ENCODE results near the gene TMEM161A. TPM values are rescaled to one million over a fixed set of nuclear protein-coding genes. Genes with fewer than 3 reads are reported as not detected.
"Not testable (repeated sequence)": the region's sequence is repeated elsewhere in the genome, so short reads cannot be mapped to it uniquely, and the experiment has no call there.

The TMEM161A gene
- polyA plus RNA-seq, 1 donor from 2014 or later: 19.5 TPM

DNA sequence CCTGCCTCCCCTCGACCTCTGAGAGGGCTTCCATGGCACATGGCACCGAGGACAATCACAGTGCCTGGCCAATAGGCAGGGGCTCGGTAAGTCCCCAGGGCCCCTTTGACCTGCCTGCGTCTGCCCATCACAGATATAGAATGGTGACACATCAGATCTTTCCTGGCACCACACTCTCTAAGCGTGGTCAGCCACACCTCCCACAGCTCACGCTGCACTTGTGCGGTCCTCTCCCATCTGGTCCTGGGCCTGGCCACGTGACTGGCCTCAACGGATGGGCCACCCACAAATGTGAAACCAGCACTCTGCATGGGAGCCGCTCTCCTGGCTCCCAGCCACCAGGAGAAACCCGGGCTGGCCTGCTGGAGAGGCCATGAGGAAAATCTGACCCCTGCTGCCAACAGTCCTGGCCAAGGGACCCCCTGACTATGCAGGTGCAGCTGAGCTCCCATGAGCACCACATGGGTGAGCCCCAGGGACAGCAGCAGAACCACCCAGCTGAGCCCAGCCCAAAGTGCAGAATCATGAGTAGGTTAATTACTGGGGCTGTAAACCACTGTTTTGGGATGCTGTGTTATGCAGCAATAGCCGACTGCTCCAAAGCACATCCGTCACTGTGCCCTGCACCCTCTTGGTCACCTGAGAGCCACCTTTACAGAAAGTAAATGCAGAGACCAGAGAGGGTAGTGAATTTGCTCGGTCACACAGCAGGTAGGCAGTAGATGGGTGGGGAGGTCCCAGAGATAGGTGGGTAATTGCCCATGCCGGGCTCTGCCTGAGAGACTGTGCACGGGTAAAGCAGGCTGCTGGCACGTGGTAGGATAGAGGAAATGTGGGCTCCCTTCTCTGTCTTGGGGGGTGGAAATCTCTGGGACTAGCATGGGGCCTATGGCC, 41.5 kb upstream of the TMEM161A start:
- Histone ChIP-seq H3K4me2 (ENCODE audit: low read length) (no peak overlapping the region), H4K20me1 (ENCODE audit: insufficient read depth) (no peaks in the 10 kb centered on the region)

DNA sequence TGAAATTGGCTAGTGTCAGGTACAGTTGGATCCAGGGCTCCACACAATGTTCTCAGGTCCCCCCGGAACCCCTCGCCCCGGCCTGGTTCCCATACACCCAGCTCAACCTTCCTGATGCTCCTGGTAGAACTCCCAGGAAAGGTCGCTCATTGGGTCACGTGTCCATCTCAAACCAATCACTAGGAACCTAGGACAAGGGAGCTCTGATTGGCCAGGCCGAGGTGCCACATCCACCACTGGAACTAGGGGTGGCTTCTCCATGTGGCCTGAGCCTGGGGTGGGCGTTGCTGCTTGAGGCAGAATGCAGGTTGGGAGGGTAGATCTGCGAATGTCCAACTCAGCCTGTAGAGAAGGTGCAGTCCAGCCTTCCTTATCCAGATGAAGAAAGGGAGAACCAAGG, 38.7 kb upstream of the TMEM161A start:
- H3K9me2 ChIP-seq (ENCODE audit: insufficient read depth, low read length): no peaks in the 10 kb centered on the region
- no peak overlapping the region for H3K27ac ChIP-seq (ENCODE audit: low read length)
- no peaks in the 10 kb centered on the region for H3K27me3 ChIP-seq (ENCODE audit: insufficient read depth, low read depth, low read length)
- no peaks in the 10 kb centered on the region for H3F3A ChIP-seq (ENCODE audit: insufficient read depth, low read length, poor library complexity, severe bottlenecking)
- no peak overlapping the region for H3K9ac ChIP-seq (ENCODE audit: low read length)
- TF ChIP-seq MXI1 (conservative IDR thresholded peaks at IDR 0.05; ENCODE audit: poor library complexity, severe bottlenecking): no peak
- no peak overlapping the region for H3K4me2 ChIP-seq (ENCODE audit: low read length)
- no peaks in the 10 kb centered on the region for H3K79me2 ChIP-seq (replicated peaks; ENCODE audit: insufficient read depth, low read length)
- H3K4me3 ChIP-seq (ENCODE audit: low read length): no peak overlapping the region
- no peak overlapping the region for H2AFZ ChIP-seq (ENCODE audit: low read depth, low read length)
- no peaks in the 10 kb centered on the region for H3K36me3 ChIP-seq (ENCODE audit: insufficient read depth, low read length)
- no peaks in the 10 kb centered on the region for H3K9me3 ChIP-seq (ENCODE audit: low read length)
- H4K20me1 ChIP-seq (ENCODE audit: insufficient read depth): no peaks in the 10 kb centered on the region

More for the DNA sequence above, 41.5 kb upstream of the TMEM161A start:
- no peak overlapping the region for H2AFZ ChIP-seq (ENCODE audit: low read depth, low read length)
- no peak overlapping the region for H3K4me3 ChIP-seq (ENCODE audit: low read length)
- H3K27me3 ChIP-seq (ENCODE audit: insufficient read depth, low read depth, low read length): no peaks in the 10 kb centered on the region
- no peaks in the 10 kb centered on the region for H3K9me2 ChIP-seq (ENCODE audit: insufficient read depth, low read length)
- H3K79me2 ChIP-seq (replicated peaks; ENCODE audit: insufficient read depth, low read length): no peaks in the 10 kb centered on the region
- no peaks in the 10 kb centered on the region for H3F3A ChIP-seq (ENCODE audit: insufficient read depth, low read length, poor library complexity, severe bottlenecking)
- no peaks in the 10 kb centered on the region for H3K9me3 ChIP-seq (ENCODE audit: low read length)
- H3K27ac ChIP-seq (ENCODE audit: low read length): no peak overlapping the region
- H3K9ac ChIP-seq (ENCODE audit: low read length): no peak overlapping the region
- no peaks in the 10 kb centered on the region for H3K36me3 ChIP-seq (ENCODE audit: insufficient read depth, low read length)
- TF ChIP-seq SMC3 (conservative IDR thresholded peaks at IDR 0.05; ENCODE audit: poor library complexity): no peak
- TF ChIP-seq, protein P1, sequence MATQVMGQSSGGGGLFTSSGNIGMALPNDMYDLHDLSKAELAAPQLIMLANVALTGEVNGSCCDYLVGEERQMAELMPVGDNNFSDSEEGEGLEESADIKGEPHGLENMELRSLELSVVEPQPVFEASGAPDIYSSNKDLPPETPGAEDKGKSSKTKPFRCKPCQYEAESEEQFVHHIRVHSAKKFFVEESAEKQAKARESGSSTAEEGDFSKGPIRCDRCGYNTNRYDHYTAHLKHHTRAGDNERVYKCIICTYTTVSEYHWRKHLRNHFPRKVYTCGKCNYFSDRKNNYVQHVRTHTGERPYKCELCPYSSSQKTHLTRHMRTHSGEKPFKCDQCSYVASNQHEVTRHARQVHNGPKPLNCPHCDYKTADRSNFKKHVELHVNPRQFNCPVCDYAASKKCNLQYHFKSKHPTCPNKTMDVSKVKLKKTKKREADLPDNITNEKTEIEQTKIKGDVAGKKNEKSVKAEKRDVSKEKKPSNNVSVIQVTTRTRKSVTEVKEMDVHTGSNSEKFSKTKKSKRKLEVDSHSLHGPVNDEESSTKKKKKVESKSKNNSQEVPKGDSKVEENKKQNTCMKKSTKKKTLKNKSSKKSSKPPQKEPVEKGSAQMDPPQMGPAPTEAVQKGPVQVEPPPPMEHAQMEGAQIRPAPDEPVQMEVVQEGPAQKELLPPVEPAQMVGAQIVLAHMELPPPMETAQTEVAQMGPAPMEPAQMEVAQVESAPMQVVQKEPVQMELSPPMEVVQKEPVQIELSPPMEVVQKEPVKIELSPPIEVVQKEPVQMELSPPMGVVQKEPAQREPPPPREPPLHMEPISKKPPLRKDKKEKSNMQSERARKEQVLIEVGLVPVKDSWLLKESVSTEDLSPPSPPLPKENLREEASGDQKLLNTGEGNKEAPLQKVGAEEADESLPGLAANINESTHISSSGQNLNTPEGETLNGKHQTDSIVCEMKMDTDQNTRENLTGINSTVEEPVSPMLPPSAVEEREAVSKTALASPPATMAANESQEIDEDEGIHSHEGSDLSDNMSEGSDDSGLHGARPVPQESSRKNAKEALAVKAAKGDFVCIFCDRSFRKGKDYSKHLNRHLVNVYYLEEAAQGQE (IDR thresholded peaks at IDR 0.05; ENCODE audit: borderline replicate concordance): no peak
- no peak for TF ChIP-seq EP300 (conservative IDR thresholded peaks at IDR 0.05; ENCODE audit: poor library complexity, severe bottlenecking)
- TF ChIP-seq RAD21 (conservative IDR thresholded peaks at IDR 0.05): no peak
- TF ChIP-seq POLR2AphosphoS5 (IDR thresholded peaks at IDR 0.05): no peak
- TF ChIP-seq TAF1 (IDR thresholded peaks at IDR 0.05; ENCODE audit: low read depth): no peak
- TF ChIP-seq, protein P2, sequence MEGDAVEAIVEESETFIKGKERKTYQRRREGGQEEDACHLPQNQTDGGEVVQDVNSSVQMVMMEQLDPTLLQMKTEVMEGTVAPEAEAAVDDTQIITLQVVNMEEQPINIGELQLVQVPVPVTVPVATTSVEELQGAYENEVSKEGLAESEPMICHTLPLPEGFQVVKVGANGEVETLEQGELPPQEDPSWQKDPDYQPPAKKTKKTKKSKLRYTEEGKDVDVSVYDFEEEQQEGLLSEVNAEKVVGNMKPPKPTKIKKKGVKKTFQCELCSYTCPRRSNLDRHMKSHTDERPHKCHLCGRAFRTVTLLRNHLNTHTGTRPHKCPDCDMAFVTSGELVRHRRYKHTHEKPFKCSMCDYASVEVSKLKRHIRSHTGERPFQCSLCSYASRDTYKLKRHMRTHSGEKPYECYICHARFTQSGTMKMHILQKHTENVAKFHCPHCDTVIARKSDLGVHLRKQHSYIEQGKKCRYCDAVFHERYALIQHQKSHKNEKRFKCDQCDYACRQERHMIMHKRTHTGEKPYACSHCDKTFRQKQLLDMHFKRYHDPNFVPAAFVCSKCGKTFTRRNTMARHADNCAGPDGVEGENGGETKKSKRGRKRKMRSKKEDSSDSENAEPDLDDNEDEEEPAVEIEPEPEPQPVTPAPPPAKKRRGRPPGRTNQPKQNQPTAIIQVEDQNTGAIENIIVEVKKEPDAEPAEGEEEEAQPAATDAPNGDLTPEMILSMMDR (IDR thresholded peaks at IDR 0.05; ENCODE audit: poor library complexity, severe bottlenecking): no peak
- TF ChIP-seq MXI1 (conservative IDR thresholded peaks at IDR 0.05; ENCODE audit: poor library complexity, severe bottlenecking): no peak
- TF ChIP-seq EZH2 (IDR thresholded peaks at IDR 0.05; ENCODE audit: borderline replicate concordance, insufficient read depth, low read length, poor library complexity, severe bottlenecking): no peak

DNA sequence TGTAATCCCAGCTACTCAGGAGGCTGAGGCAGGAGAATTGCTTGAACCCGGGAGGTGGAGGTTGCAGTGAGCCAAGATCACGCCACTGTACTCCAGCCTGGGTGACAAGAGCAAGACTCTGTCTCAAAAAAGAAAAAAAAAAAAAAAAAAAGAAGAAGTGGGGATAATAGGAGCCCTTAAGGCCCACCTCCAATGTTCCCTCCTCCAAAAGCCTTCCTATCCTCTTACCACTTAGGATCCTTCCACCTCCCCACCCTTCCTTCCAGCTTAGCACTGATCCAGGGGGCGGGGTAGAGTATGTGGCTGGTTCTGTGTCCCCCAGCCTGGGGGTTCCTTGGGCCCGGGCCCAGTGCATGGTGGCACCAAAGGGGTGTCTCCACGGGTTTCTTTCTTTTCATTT, 35.0 kb upstream of the TMEM161A start:
- not testable (repeated sequence) for H3K9me2 ChIP-seq (ENCODE audit: insufficient read depth, low read length); H3F3A ChIP-seq (ENCODE audit: insufficient read depth, low read length, poor library complexity, severe bottlenecking); H4K20me1 ChIP-seq (ENCODE audit: insufficient read depth); H3K4me2 ChIP-seq (ENCODE audit: low read length); H2AFZ ChIP-seq (ENCODE audit: low read depth, low read length); H3K79me2 ChIP-seq (replicated peaks; ENCODE audit: insufficient read depth, low read length); H3K36me3 ChIP-seq (ENCODE audit: insufficient read depth, low read length); H3K9ac ChIP-seq (ENCODE audit: low read length); H3K4me3 ChIP-seq (ENCODE audit: low read length); H3K27ac ChIP-seq (ENCODE audit: low read length); H3K9me3 ChIP-seq (ENCODE audit: low read length)
- H3K27me3 ChIP-seq (ENCODE audit: insufficient read depth, low read depth, low read length): peaks cover 14% of the 10 kb centered on the region

Measured in neural cell (in vitro differentiated cells).